Measurements from ENCODE around the gene SDHAF4. TPM values are rescaled to one million over a fixed set of nuclear protein-coding genes. Genes with fewer than 3 reads are reported as not detected.
"Not testable (repeated sequence)": the region's sequence is repeated elsewhere in the genome, so short reads cannot be mapped to it uniquely, and the experiment has no call there.

Gene SDHAF4
- total and polyA plus RNA-seq, 4 experiments from 2014 or later = 2.7 to 13.8 (median 10.6) TPM

- Histone ChIP-seq H3K36me3 (ENCODE audit: insufficient read depth, low read length) (no peaks in the 10 kb centered on the region), H3K4me1 (ENCODE audit: insufficient read depth, low read length) (no peaks in the 10 kb centered on the region), H3K27ac (ENCODE audit: low read depth, low read length) (no peak overlapping the region), H3K4me3 (ENCODE audit: low read length in 2 of 2) (no peak overlapping the region), H3K9me3 (ENCODE audit: control insufficient read depth in 1 of 2, low read length in 2 of 2) (no peaks in the 10 kb centered on the region), H3K27me3 (ENCODE audit: insufficient read depth, low read length) (no peaks in the 10 kb centered on the region)
- no peaks in the 10 kb centered on the region for H3K27me3 Mint-ChIP-seq
- ChIA-PET POLR2A (ENCODE audit: partially characterized antibody) (no interaction called here), CTCF (ENCODE audit: partially characterized antibody) (no interaction called here)
- intact Hi-C loops (cut with micrococcal nuclease) = no loop called here
- DNase-seq = no peak
- peak overlapping the region in 1 of 7 donors; percentile 63 for H3K27ac Mint-ChIP-seq
- H3K4me3 Mint-ChIP-seq = no peak overlapping the region
- H3K4me1 Mint-ChIP-seq = peaks cover 0 to 1% (median 0%) of the 10 kb centered on the region in 4 donors
- peaks cover 18 to 20% of the 10 kb centered on the region in 2 donors for H3K36me3 Mint-ChIP-seq
- H3K9me3 Mint-ChIP-seq = peaks cover 0 to 6% (median 2%) of the 10 kb centered on the region in 8 donors
Measured at GRCh38 chr6:70590400-70590799, 23.7 kb downstream of the SDHAF4 start.

GRCh38 chr6:70592391-70593117 lies 25.8 kb downstream of the SDHAF4 start:
- Histone ChIP-seq H3K27me3 (ENCODE audit: insufficient read depth, low read length) (no peaks in the 10 kb centered on the region), H3K4me1 (ENCODE audit: insufficient read depth, low read length) (no peaks in the 10 kb centered on the region), H3K36me3 (ENCODE audit: insufficient read depth, low read length) (no peaks in the 10 kb centered on the region), H3K27ac (ENCODE audit: low read depth, low read length) (no peak overlapping the region), H3K9me3 (ENCODE audit: control insufficient read depth in 1 of 2, low read length in 2 of 2) (no peaks in the 10 kb centered on the region), H3K4me3 (ENCODE audit: low read length in 2 of 2) (no peak overlapping the region)
- Mint-ChIP-seq H3K4me1 (peaks cover 0 to 1% (median 0%) of the 10 kb centered on the region in 4 donors), H3K27ac (no peak overlapping the region), H3K9me3 (peaks cover 0 to 6% (median 2%) of the 10 kb centered on the region in 8 donors), H3K36me3 (peaks cover 10 to 13% of the 10 kb centered on the region in 2 donors), H3K27me3 (no peaks in the 10 kb centered on the region), H3K4me3 (no peak overlapping the region)
- DNase-seq = no peak
- POLR2A ChIA-PET (ENCODE audit: partially characterized antibody) = no interaction called here
- CTCF ChIA-PET (ENCODE audit: partially characterized antibody) = no interaction called here
- intact Hi-C loops (cut with micrococcal nuclease) = no loop called here

DNA sequence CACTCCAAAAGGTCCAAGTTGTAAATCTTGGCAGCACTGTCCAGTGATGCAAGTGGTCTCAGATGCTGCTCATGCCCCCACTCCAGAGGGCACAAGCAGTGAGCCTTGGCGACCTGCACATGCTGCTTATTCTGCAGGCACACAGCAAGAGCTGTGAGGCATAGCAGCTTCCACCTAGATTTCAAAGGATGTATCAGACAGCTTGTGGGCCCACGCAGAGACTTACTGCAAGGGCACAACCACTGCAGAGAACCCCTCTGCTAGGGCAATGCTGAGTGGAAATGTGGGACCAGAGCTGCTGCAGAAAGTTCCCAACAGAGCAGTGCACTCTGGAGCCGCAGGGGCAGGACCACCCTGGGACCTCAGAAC lies 26.4 kb downstream of the SDHAF4 start:
- Histone ChIP-seq H3K9me3 (ENCODE audit: control insufficient read depth in 1 of 2, low read length in 2 of 2) (no peaks in the 10 kb centered on the region), H3K27me3 (ENCODE audit: insufficient read depth, low read length) (no peaks in the 10 kb centered on the region), H3K27ac (ENCODE audit: low read depth, low read length) (no peak overlapping the region), H3K4me1 (ENCODE audit: insufficient read depth, low read length) (no peaks in the 10 kb centered on the region), H3K36me3 (ENCODE audit: insufficient read depth, low read length) (no peaks in the 10 kb centered on the region), H3K4me3 (ENCODE audit: low read length in 2 of 2) (no peak overlapping the region)
- peaks cover 9 to 13% of the 10 kb centered on the region in 2 donors for H3K36me3 Mint-ChIP-seq
- H3K4me1 Mint-ChIP-seq = peaks cover 0 to 1% (median 0%) of the 10 kb centered on the region in 4 donors
- H3K27ac Mint-ChIP-seq = no peak overlapping the region
- no peaks in the 10 kb centered on the region for H3K27me3 Mint-ChIP-seq
- H3K4me3 Mint-ChIP-seq = no peak overlapping the region
- ChIA-PET POLR2A (ENCODE audit: partially characterized antibody) (no interaction called here), CTCF (ENCODE audit: partially characterized antibody) (no interaction called here)
- H3K9me3 Mint-ChIP-seq = peaks cover 0 to 6% (median 2%) of the 10 kb centered on the region in 8 donors
- no peak for DNase-seq
- intact Hi-C loops (cut with micrococcal nuclease) = no loop called here

- no peak overlapping the region for H3K27ac ChIP-seq (ENCODE audit: low read depth, low read length)
- intact Hi-C loops (cut with micrococcal nuclease) = no loop called here
- no peaks in the 10 kb centered on the region for H3K27me3 ChIP-seq (ENCODE audit: insufficient read depth, low read length)
- H3K36me3 ChIP-seq (ENCODE audit: insufficient read depth, low read length) = no peaks in the 10 kb centered on the region
- Mint-ChIP-seq H3K9me3 (peaks cover 0 to 7% (median 3%) of the 10 kb centered on the region in 8 donors), H3K27ac (peak overlapping the region in 1 of 7 donors; percentile 18), H3K4me1 (peaks cover 4 to 6% (median 6%) of the 10 kb centered on the region in 4 donors), H3K4me3 (peak overlapping the region in 2 of 8 donors; percentile 11 to 32), H3K36me3 (peaks cover 4 to 5% of the 10 kb centered on the region in 2 donors), H3K27me3 (no peaks in the 10 kb centered on the region)
- ChIA-PET POLR2A (ENCODE audit: partially characterized antibody) (no interaction called here), CTCF (ENCODE audit: partially characterized antibody) (interaction anchor here (0.7 kb wide), 1 partner anchor 30 kb away, joined by 3 read pairs; no protein-coding TSS in a partner anchor)
- peaks cover 10% of the 10 kb centered on the region for H3K4me1 ChIP-seq (ENCODE audit: insufficient read depth, low read length)
- no peaks in the 10 kb centered on the region for H3K9me3 ChIP-seq (ENCODE audit: control insufficient read depth in 1 of 2, low read length in 2 of 2)
- peak in 4 of 5 donors; percentile 0 to 32 (median 6) for DNase-seq
- no peak overlapping the region for H3K4me3 ChIP-seq (ENCODE audit: low read length in 2 of 2)
Measured at GRCh38 chr6:70599187-70599586, 32.5 kb downstream of the SDHAF4 start.

GRCh38 chr6:70601014-70601413 lies 34.3 kb downstream of the SDHAF4 start:
- H3K4me3 ChIP-seq (ENCODE audit: low read length in 2 of 2) = no peak overlapping the region
- Mint-ChIP-seq H3K4me1 (peaks cover 4 to 7% (median 6%) of the 10 kb centered on the region in 4 donors), H3K9me3 (peaks cover 0 to 18% (median 10%) of the 10 kb centered on the region in 8 donors), H3K36me3 (peaks cover 3 to 9% of the 10 kb centered on the region in 2 donors), H3K27ac (no peak overlapping the region), H3K27me3 (no peaks in the 10 kb centered on the region), H3K4me3 (no peak overlapping the region)
- no peak for DNase-seq
- ChIA-PET CTCF (ENCODE audit: partially characterized antibody) (no interaction called here), POLR2A (ENCODE audit: partially characterized antibody) (no interaction called here)
- intact Hi-C loops (cut with micrococcal nuclease) = no loop called here
- no peak overlapping the region for H3K27ac ChIP-seq (ENCODE audit: low read depth, low read length)
- H3K9me3 ChIP-seq (ENCODE audit: control insufficient read depth in 1 of 2, low read length in 2 of 2) = no peaks in the 10 kb centered on the region
- peaks cover 10% of the 10 kb centered on the region for H3K4me1 ChIP-seq (ENCODE audit: insufficient read depth, low read length)
- H3K36me3 ChIP-seq (ENCODE audit: insufficient read depth, low read length) = no peaks in the 10 kb centered on the region
- H3K27me3 ChIP-seq (ENCODE audit: insufficient read depth, low read length) = no peaks in the 10 kb centered on the region

DNA sequence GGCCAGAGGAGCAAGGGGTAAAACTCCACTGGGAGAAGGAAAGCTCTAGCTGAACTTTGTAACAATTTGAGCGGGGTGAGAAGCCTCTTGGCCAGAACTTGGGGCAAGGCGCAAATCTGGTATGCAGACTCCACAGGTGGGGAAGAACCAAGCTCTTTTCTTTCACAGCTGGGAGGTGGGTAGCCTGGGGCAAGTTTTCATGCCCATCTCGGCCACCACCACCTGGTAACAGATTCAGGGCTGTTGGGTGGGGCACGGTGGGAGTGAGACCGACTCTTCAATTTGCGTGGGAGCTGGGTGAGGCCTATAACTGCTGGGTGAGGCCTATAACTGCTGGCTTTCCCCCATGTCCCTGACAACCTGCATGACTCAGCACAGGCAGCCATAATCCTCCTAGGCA lies 37.5 kb downstream of the SDHAF4 start:
- Mint-ChIP-seq H3K9me3 (peaks cover 0 to 27% (median 12%) of the 10 kb centered on the region in 8 donors), H3K36me3 (peaks cover 3 to 9% of the 10 kb centered on the region in 2 donors), H3K27me3 (no peaks in the 10 kb centered on the region), H3K4me3 (peak overlapping the region in 1 of 8 donors; percentile 13), H3K27ac (no peak overlapping the region), H3K4me1 (peaks cover 6 to 11% (median 10%) of the 10 kb centered on the region in 4 donors)
- H3K36me3 ChIP-seq (ENCODE audit: insufficient read depth, low read length) = no peaks in the 10 kb centered on the region
- no peaks in the 10 kb centered on the region for H3K27me3 ChIP-seq (ENCODE audit: insufficient read depth, low read length)
- no peaks in the 10 kb centered on the region for H3K9me3 ChIP-seq (ENCODE audit: control insufficient read depth in 1 of 2, low read length in 2 of 2)
- no peak overlapping the region for H3K4me3 ChIP-seq (ENCODE audit: low read length in 2 of 2)
- H3K4me1 ChIP-seq (ENCODE audit: insufficient read depth, low read length) = peaks cover 5% of the 10 kb centered on the region
- DNase-seq = no peak
- no peak overlapping the region for H3K27ac ChIP-seq (ENCODE audit: low read depth, low read length)
- ChIA-PET POLR2A (ENCODE audit: partially characterized antibody) (no interaction called here), CTCF (ENCODE audit: partially characterized antibody) (interaction anchor here (1.1 kb wide), 1 partner anchor 83 kb away, joined by 3 read pairs; no protein-coding TSS in a partner anchor)
- intact Hi-C loops (cut with micrococcal nuclease) = no loop called here

DNA sequence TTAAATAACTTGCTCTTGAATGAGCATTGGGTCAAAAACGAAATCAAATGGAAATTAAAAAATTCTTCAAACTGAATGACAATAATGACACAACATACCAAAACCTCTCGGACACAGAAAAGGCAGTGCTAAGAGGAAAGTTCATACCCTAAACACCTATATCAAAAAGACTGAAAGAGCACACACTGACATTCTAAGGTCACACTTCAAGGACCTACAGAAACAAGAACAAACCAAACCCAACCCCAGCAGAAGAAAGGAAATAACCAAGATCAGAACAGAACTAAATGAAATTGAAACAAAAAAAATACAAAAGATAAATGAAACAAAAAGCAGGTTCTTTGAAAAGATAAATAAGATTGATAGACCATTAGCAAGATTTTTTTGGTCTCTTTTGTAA lies 40.6 kb downstream of the SDHAF4 start:
- H3K36me3 ChIP-seq (ENCODE audit: insufficient read depth, low read length); POLR2A ChIA-PET (ENCODE audit: partially characterized antibody); H3K9me3 ChIP-seq (ENCODE audit: control insufficient read depth in 1 of 2, low read length in 2 of 2); H3K36me3 Mint-ChIP-seq; H3K4me1 ChIP-seq (ENCODE audit: insufficient read depth, low read length); H3K4me3 ChIP-seq (ENCODE audit: low read length in 2 of 2); H3K27me3 Mint-ChIP-seq; DNase-seq; H3K27ac ChIP-seq (ENCODE audit: low read depth, low read length); intact Hi-C loops (cut with micrococcal nuclease); H3K4me1 Mint-ChIP-seq; CTCF ChIA-PET (ENCODE audit: partially characterized antibody); H3K27me3 ChIP-seq (ENCODE audit: insufficient read depth, low read length): not testable (repeated sequence)
- H3K4me3 Mint-ChIP-seq = peak overlapping the region in 3 of 8 donors; percentile 2 to 44 (median 6)
- H3K9me3 Mint-ChIP-seq = peaks cover 2 to 27% (median 13%) of the 10 kb centered on the region in 8 donors
- peak overlapping the region in 2 of 7 donors; percentile 31 to 36 for H3K27ac Mint-ChIP-seq
